HL-60 (cell line): Measurements from ENCODE around the gene FAM78A.

Experiments used
- CTCF ChIP-seq: IDR thresholded peaks from one replicate; pipeline ENCODE4 v1.5.1; 2011; ENCODE audit warnings: low read length, control low read depth, inconsistent platforms; ENCODE audit not compliant: insufficient read depth
- GABPA ChIP-seq: IDR thresholded peaks from 2 replicates; pipeline ENCODE4 v1.6.1; 2012; ENCODE audit warnings: low read depth
- TF ChIP-seq, protein P1 (sequence below): IDR thresholded peaks from 2 replicates; pipeline ENCODE4 v1.6.1; 2012; ENCODE audit warnings: low read depth; ENCODE audit not compliant: insufficient replicate concordance

DNA sequence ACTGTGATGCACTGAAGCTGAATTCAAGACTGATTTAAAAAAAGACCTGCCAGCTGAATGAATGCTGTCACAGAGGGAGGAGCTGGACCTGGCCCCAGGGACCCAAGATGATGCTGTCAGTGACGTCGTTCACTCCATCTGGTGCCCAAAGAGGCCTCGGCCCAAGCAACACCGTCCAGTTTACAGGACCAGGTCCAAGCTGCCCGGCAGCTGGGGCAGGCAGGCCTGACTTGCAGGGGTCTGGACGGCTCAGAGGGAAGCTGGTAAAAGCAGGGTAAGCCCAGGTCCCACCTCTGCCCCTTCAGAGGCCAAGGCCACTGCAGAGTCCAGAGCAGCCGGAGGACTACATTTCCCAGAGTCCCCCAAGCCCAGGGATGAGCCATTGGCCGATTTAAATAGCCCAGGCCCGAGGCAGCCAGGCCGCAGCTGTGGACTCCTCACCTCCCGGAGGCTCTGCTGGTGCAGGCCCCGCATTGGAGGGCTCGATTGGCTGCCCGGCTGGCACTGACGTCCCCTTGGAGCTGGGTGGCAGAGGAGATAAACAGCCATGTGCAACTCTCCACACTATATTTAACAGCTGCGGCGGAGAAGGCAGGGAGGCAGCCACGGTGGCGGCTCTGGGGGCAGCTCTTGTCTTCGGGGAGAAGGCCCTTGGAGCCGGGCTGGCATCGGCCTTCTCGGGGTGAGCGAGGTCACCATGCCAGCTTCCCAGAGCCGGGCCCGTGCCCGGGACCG lies 13.2 kb upstream of the FAM78A start, which contains the start of gene PLPP7:
- TF ChIP-seq CTCF, result no peak
- TF ChIP-seq, protein P1, sequence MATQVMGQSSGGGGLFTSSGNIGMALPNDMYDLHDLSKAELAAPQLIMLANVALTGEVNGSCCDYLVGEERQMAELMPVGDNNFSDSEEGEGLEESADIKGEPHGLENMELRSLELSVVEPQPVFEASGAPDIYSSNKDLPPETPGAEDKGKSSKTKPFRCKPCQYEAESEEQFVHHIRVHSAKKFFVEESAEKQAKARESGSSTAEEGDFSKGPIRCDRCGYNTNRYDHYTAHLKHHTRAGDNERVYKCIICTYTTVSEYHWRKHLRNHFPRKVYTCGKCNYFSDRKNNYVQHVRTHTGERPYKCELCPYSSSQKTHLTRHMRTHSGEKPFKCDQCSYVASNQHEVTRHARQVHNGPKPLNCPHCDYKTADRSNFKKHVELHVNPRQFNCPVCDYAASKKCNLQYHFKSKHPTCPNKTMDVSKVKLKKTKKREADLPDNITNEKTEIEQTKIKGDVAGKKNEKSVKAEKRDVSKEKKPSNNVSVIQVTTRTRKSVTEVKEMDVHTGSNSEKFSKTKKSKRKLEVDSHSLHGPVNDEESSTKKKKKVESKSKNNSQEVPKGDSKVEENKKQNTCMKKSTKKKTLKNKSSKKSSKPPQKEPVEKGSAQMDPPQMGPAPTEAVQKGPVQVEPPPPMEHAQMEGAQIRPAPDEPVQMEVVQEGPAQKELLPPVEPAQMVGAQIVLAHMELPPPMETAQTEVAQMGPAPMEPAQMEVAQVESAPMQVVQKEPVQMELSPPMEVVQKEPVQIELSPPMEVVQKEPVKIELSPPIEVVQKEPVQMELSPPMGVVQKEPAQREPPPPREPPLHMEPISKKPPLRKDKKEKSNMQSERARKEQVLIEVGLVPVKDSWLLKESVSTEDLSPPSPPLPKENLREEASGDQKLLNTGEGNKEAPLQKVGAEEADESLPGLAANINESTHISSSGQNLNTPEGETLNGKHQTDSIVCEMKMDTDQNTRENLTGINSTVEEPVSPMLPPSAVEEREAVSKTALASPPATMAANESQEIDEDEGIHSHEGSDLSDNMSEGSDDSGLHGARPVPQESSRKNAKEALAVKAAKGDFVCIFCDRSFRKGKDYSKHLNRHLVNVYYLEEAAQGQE, result no peak
- no peak for TF ChIP-seq GABPA
